ENCODE data around the gene TRIM45. TPM values are rescaled to one million over a fixed set of nuclear protein-coding genes. Genes with fewer than 3 reads are reported as not detected.

Gene TRIM45
- total and polyA plus RNA-seq, 2 donors (not counting 1 experiment from before 2014, with no cell fraction given): 0.64 to 2.5 TPM

- no peak overlapping the region for H3K4me2 ChIP-seq (replicated peaks; ENCODE audit: low read depth, low read length, poor library complexity, severe bottlenecking)
- ATAC-seq (ENCODE audit: low read depth) (no peak), DNase-seq (no peak)
- intact Hi-C loops (cut with micrococcal nuclease): no loop called here
- H3K27ac Mint-ChIP-seq: no peak overlapping the region
- no peaks in the 10 kb centered on the region for H3K9me3 Mint-ChIP-seq (ENCODE audit: insufficient read depth)
- H3K27me3 ChIP-seq (replicated peaks in 1 of 4; ENCODE audit: control extremely low read depth in 1 of 4, control insufficient read depth in 3 of 4, insufficient read depth in 4 of 4, low read length in 3 of 4): peaks cover 0 to 4% (median 0%) of the 10 kb centered on the region in 4 experiments
- H3K4me3 ChIP-seq (ENCODE audit: control extremely low read depth in 1 of 5, extremely low read depth in 1 of 5, insufficient read depth in 1 of 5, low read depth in 2 of 5, low read length in 4 of 5): no peak overlapping the region
- no peaks in the 10 kb centered on the region for H3K79me2 ChIP-seq (ENCODE audit: control insufficient read depth, insufficient read depth, low read length)
- peaks cover 20% of the 10 kb centered on the region for H3K27me3 Mint-ChIP-seq
- no peak overlapping the region for H2AFZ ChIP-seq (ENCODE audit: insufficient read depth, low read depth, low read length, poor library complexity, severe bottlenecking)
- WGBS (ENCODE audit: insufficient coverage): 90% methylated on average over 6 of the region's 8 CpGs
- TF ChIP-seq EZH2 (IDR thresholded peaks at IDR 0.05; ENCODE audit: borderline replicate concordance, insufficient read depth, low read depth, low read length, poor library complexity, severe bottlenecking): no peak
- no peak for TF ChIP-seq CTCF (IDR thresholded peaks at IDR 0.05)
- no peaks in the 10 kb centered on the region for H3K36me3 ChIP-seq (replicated peaks in 1 of 2; ENCODE audit: control extremely low read depth in 1 of 2, control insufficient read depth in 1 of 2, extremely low read depth in 1 of 2, insufficient read depth in 2 of 2, low read length in 1 of 2)
- no peak overlapping the region for H3K27ac ChIP-seq (ENCODE audit: low read length in 2 of 2)
- H3K9me3 ChIP-seq (ENCODE audit: control extremely low read depth in 1 of 3, control insufficient read depth in 2 of 3, insufficient read depth in 1 of 3, low read length in 2 of 3): peaks cover 0 to 5% (median 0%) of the 10 kb centered on the region in 3 donors
- CTCF ChIA-PET: interaction anchor here (1.5 kb wide), 1 partner anchor 18 kb away, joined by 4 read pairs; no protein-coding TSS in a partner anchor
- H3K4me1 ChIP-seq (ENCODE audit: control insufficient read depth in 2 of 2, insufficient read depth in 2 of 2, low read length in 2 of 2): no peaks in the 10 kb centered on the region
- H3K4me1 Mint-ChIP-seq: no peaks in the 10 kb centered on the region
- no peaks in the 10 kb centered on the region for H4K20me1 ChIP-seq (ENCODE audit: control insufficient read depth, insufficient read depth, low read length, poor library complexity, severe bottlenecking)
- no peak overlapping the region for H3K9ac ChIP-seq (ENCODE audit: low read length)
- H3K4me3 Mint-ChIP-seq: no peak overlapping the region
- POLR2A ChIA-PET: no interaction called here
Measured at GRCh38 chr1:117146575-117147340, 25.2 kb upstream of the TRIM45 start.

GRCh38 chr1:117146072-117146471 lies 24.5 kb upstream of the TRIM45 start:
- no peak overlapping the region for H3K4me3 ChIP-seq (ENCODE audit: control extremely low read depth in 1 of 5, extremely low read depth in 1 of 5, insufficient read depth in 1 of 5, low read depth in 2 of 5, low read length in 4 of 5)
- ChIA-PET POLR2A (no interaction called here), CTCF (interaction anchor here (1.5 kb wide), 1 partner anchor 18 kb away, joined by 4 read pairs; no protein-coding TSS in a partner anchor)
- no peaks in the 10 kb centered on the region for H3K79me2 ChIP-seq (ENCODE audit: control insufficient read depth, insufficient read depth, low read length)
- TF ChIP-seq CTCF (IDR thresholded peaks at IDR 0.05) (no peak), EZH2 (IDR thresholded peaks at IDR 0.05; ENCODE audit: borderline replicate concordance, insufficient read depth, low read depth, low read length, poor library complexity, severe bottlenecking) (no peak)
- no peak overlapping the region for H3K9ac ChIP-seq (ENCODE audit: low read length)
- WGBS (ENCODE audit: insufficient coverage): no CpG with 5 or more reads among the region's 2 CpGs
- H3K27me3 ChIP-seq (replicated peaks in 1 of 4; ENCODE audit: control extremely low read depth in 1 of 4, control insufficient read depth in 3 of 4, insufficient read depth in 4 of 4, low read length in 3 of 4): peaks cover 0 to 4% (median 0%) of the 10 kb centered on the region in 4 experiments
- H4K20me1 ChIP-seq (ENCODE audit: control insufficient read depth, insufficient read depth, low read length, poor library complexity, severe bottlenecking): no peaks in the 10 kb centered on the region
- H3K27ac ChIP-seq (ENCODE audit: low read length in 2 of 2): no peak overlapping the region
- H3K27me3 Mint-ChIP-seq: peaks cover 20% of the 10 kb centered on the region
- ATAC-seq (ENCODE audit: low read depth) (no peak), DNase-seq (no peak)
- intact Hi-C loops (cut with micrococcal nuclease): no loop called here
- no peak overlapping the region for H2AFZ ChIP-seq (ENCODE audit: insufficient read depth, low read depth, low read length, poor library complexity, severe bottlenecking)
- no peaks in the 10 kb centered on the region for H3K4me1 Mint-ChIP-seq
- H3K9me3 Mint-ChIP-seq (ENCODE audit: insufficient read depth): no peaks in the 10 kb centered on the region
- H3K36me3 ChIP-seq (replicated peaks in 1 of 2; ENCODE audit: control extremely low read depth in 1 of 2, control insufficient read depth in 1 of 2, extremely low read depth in 1 of 2, insufficient read depth in 2 of 2, low read length in 1 of 2): no peaks in the 10 kb centered on the region
- no peak overlapping the region for H3K4me3 Mint-ChIP-seq
- H3K4me1 ChIP-seq (ENCODE audit: control insufficient read depth in 2 of 2, insufficient read depth in 2 of 2, low read length in 2 of 2): no peaks in the 10 kb centered on the region
- H3K9me3 ChIP-seq (ENCODE audit: control extremely low read depth in 1 of 3, control insufficient read depth in 2 of 3, insufficient read depth in 1 of 3, low read length in 2 of 3): no peaks in the 10 kb centered on the region
- H3K4me2 ChIP-seq (replicated peaks; ENCODE audit: low read depth, low read length, poor library complexity, severe bottlenecking): no peak overlapping the region
- H3K27ac Mint-ChIP-seq: no peak overlapping the region
